HG02870 (cell line): ENCODE data around the gene DSCAML1.

Experiments
- ATAC-seq: cut with Tn5 transposase; IDR thresholded peaks from one replicate; pipeline ENCODE4 v1.9.1; 2021; ENCODE audit warnings: mild to moderate bottlenecking, moderate library complexity; ENCODE audit not compliant: unreplicated experiment

Gene DSCAML1

GRCh38 chr11:117440258-117440657 lies 356.8 kb downstream of the DSCAML1 start:
- ATAC-seq, result no peak

- ATAC-seq, result no peak
These were observed 357.8 kb downstream of the DSCAML1 start for GRCh38 chr11:117439256-117439655.

GRCh38 chr11:117438371-117439000 lies 358.5 kb downstream of the DSCAML1 start:
- ATAC-seq, result no peak

- no peak for ATAC-seq
These were observed 359.3 kb downstream of the DSCAML1 start for GRCh38 chr11:117437791-117438130.

- no peak for ATAC-seq
These were observed 359.8 kb downstream of the DSCAML1 start for GRCh38 chr11:117437041-117437790.

GRCh38 chr11:117435326-117435725 lies 361.7 kb downstream of the DSCAML1 start:
- peak; percentile 42 for ATAC-seq

- ATAC-seq, result no peak
These were observed 362.5 kb downstream of the DSCAML1 start for GRCh38 chr11:117434481-117434880.

- ATAC-seq, result no peak
These were observed 363.3 kb downstream of the DSCAML1 start for GRCh38 chr11:117433717-117434116.

- no peak for ATAC-seq
These were observed 365.6 kb downstream of the DSCAML1 start for GRCh38 chr11:117431436-117431835.

GRCh38 chr11:117430293-117430955 lies 366.6 kb downstream of the DSCAML1 start:
- ATAC-seq, result no peak

GRCh38 chr11:117428856-117429229 lies 368.2 kb downstream of the DSCAML1 start:
- no peak for ATAC-seq

- ATAC-seq, result no peak
These were observed 368.7 kb downstream of the DSCAML1 start for GRCh38 chr11:117428186-117428855.

GRCh38 chr11:117427356-117427874 lies 369.6 kb downstream of the DSCAML1 start:
- ATAC-seq, result no peak

GRCh38 chr11:117426941-117427340 lies 370.1 kb downstream of the DSCAML1 start:
- no peak for ATAC-seq

- no peak for ATAC-seq
These were observed 370.7 kb downstream of the DSCAML1 start for GRCh38 chr11:117426297-117426685.

- no peak for ATAC-seq
These were observed 371.2 kb downstream of the DSCAML1 start for GRCh38 chr11:117425679-117426296.

- ATAC-seq, result no peak
These were observed 372.2 kb downstream of the DSCAML1 start for GRCh38 chr11:117424781-117425180.

GRCh38 chr11:117423046-117423575 lies 373.9 kb downstream of the DSCAML1 start:
- no peak for ATAC-seq

GRCh38 chr11:117421476-117421875 lies 375.5 kb downstream of the DSCAML1 start:
- no peak for ATAC-seq

GRCh38 chr11:117421041-117421440 lies 376.0 kb downstream of the DSCAML1 start:
- ATAC-seq, result no peak

GRCh38 chr11:117420598-117420997 lies 376.4 kb downstream of the DSCAML1 start:
- ATAC-seq, result no peak
